HG02798 (cell line): ENCODE results near the gene LUZP2.

Experiments used
- ATAC-seq: cut with Tn5 transposase; IDR thresholded peaks from one replicate; pipeline ENCODE4 v1.9.1; 2021; ENCODE audit warnings: mild to moderate bottlenecking; ENCODE audit not compliant: unreplicated experiment, poor library complexity

The LUZP2 gene

DNA sequence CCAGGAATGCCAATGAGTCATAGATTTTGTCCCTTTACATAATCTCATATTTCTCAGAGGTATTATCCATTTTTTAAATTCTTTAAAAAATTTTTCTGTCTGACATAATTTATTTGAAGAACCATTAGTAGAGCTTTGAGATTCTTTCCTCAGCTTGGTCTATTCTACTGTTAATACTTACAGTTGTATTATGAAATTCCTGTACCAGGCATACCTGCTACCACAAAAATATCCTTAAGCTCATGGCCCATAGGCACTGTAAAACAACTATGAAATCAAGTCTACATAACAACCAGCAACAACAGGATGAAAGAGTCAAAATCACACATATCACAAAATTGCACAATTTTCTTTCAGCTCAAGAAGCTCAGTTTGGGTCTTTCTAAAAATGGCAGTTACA, 541.3 kb downstream of the LUZP2 start:
- no peak for ATAC-seq

DNA sequence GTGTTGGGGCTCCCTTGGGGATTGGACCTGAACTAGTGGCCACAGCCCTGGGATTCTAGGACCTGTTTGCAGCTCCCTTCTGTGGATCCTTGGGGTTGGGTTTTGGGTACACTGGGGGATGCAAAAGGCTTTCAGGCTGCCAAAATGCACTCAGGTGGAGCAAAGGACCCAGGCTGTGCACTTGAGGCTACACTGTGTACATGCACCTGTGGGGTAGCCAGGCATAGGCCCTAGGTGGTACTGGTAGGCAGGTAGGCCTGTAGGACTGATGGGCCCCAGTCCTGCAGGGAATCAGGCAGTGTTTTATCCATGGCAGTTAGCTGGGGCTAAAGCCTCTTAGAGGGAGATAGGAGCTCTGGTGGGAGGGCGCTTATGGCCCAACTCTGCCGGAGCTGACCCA, 542.3 kb downstream of the LUZP2 start:
- ATAC-seq = no peak

DNA sequence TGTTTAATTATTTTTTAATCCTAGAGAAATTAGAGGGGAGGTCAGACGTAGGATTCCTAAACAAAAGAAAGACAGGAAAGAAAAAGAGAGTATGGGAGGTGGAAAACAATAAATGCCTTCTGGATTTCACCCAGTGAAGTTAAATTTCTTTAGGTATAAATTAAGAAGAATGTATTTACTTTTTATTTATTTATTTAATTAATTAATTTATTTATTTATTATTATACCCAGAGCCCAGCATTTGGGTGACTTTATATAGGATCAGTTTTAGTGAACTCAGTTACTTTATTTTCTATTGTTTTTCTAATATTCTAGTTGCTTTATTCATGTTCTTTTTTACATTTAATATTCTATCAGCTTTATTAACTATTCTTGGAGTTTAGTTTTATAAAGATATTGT, 551.8 kb downstream of the LUZP2 start:
- ATAC-seq = no peak

DNA sequence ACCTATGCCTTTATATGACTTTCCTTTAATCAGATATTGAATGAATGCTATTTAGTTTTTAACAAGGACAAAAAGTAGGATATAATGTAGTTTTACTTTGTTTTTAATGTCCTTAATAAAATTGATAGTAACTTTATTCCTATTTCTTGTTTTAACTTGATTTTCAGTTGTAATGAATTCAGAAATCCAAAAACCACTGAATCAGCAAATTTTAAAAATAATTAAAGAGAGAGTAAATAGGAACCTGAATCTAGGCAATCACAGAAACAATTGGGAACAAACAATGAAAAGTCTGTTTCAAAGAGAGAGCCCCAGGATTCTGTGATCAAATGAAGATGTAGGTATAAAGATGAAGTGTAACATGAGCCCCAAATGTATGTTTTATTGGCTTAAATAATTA, 556.0 kb downstream of the LUZP2 start:
- ATAC-seq = no peak

DNA sequence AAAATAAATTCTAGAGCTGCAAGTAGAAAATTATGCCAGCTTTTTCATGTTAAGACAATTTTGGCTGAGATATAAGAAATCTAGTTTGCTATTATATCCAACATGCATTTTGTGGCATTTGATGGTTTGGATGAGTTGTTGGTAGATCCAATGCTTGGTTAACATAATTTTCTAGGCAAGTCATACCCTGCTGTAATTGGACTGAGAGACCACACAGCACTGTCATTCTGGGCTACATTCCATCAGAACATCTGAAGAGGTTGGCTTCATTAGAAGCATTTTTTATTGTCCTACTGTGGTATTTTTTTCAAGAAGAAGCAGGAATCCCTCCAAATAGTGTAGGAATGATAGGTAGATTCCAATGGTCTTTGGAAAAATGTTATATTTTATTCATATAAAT, 561.0 kb downstream of the LUZP2 start:
- ATAC-seq = no peak

DNA sequence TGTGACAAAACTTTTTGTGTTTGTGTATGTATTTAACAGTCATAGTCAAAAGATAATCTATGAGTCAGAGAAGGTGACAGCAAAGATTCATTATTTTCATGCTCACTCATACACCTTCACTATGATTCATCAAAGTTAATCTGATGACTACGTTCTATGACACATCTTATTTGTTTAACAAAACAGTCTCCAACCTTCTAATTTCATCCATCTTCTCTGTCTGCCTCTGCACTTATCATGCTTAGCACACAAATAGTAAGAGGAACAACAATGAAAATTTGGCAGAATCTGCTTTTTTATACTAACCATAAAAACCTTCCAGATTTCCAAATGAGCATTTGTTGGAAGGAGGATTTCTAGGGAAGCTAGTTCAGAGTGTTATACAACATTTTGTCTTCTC, 568.9 kb downstream of the LUZP2 start:
- no peak for ATAC-seq

DNA sequence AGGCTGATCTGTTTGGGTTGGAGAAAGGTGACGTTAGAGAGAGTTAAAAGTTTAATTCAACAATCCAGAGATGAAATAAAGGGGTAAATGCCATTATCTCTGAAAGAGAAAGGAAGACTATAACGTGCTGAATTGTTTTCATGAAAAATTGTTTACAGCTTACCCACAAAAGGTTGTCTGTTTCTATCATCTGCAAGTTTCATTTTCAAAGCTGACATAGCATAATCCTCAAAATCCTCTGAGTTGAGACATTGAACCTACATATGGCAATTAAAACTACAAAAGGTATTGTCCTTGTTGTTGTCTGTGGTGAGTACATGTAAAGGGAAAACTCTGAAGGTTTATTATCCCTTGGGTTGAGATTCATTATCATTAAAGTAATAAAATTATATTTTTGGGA, 569.9 kb downstream of the LUZP2 start:
- ATAC-seq = no peak

DNA sequence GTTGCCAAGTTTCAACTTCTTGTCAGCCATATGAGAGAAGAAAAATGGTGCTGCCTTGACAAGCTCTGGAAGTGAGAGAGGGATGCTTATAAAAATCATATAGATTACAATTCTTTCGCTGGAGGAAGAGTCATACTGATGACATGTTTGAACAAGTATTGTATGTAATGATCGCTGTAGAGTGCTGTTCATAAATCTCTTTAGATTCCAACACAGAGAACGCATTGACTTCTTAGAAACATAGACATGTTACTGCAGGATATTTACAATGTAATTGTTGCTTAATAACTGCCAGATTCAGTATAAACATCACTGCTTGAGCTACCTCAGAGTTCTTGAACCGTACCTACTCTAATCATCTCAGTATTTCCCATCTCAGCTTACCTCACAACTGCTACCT, 571.6 kb downstream of the LUZP2 start:
- no peak for ATAC-seq

DNA sequence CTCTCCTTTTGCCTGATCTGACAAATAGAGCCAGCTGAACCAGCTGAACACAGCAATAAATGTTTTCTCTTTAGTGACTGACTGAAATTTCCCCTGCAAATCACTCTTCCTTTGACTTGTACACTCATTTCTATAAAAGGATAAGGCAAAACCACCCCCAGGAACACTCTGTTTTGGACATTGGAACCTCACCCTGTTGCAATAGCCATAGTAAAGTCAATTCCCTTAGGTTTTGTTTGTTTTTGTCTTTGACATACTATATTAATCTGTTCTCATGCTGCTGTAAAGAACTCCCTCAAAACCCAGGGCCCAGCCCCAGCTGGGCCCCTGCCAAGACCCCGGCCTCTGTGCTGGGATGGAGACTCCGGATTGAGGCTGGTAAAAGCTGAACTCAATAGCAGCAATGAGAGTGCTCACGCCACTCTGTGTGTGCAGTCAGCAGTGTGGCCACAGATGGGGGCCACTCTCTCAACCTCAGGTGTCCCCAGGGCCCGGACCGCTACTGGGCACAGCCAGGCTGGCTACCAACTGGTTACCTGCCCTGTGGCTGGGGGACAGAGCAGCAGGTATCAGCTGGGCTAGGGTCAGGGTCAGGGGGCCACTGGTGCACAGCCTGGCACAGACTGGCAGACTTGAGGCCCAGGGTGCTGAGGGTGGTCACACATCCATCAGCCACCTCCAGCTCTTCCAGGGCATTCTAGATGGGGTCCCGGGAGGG, 597.4 kb downstream of the LUZP2 start:
- no peak for ATAC-seq

DNA sequence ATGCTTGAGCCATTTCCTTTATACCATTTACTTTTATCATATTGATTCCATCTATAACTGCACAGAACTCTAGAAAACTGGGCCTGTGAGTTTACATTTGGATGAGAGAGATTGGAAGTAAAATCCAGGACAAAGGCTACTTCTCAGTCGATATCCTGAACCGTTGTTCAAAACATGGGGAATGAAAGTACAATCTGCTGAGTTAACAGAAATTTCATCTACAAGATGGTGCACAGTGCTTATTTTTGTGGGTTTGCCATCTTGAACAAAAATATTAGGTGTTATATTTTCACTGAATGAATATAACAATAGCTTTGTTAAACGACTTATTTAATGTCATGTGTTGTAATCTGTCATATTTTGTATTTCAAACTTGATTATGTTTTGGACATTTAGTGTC, 622.6 kb downstream of the LUZP2 start:
- no peak for ATAC-seq
